GM18870 (cell line): ENCODE measurements around the gene APOL2.
"Not testable (repeated sequence)": the region's sequence is repeated elsewhere in the genome, so short reads cannot be mapped to it uniquely, and the experiment has no call there.

Experiments used
- ATAC-seq: cut with Tn5 transposase; IDR thresholded peaks from one replicate; pipeline ENCODE4 v1.9.1; 2021; ENCODE audit warnings: moderate library complexity; ENCODE audit not compliant: unreplicated experiment

Gene APOL2

DNA sequence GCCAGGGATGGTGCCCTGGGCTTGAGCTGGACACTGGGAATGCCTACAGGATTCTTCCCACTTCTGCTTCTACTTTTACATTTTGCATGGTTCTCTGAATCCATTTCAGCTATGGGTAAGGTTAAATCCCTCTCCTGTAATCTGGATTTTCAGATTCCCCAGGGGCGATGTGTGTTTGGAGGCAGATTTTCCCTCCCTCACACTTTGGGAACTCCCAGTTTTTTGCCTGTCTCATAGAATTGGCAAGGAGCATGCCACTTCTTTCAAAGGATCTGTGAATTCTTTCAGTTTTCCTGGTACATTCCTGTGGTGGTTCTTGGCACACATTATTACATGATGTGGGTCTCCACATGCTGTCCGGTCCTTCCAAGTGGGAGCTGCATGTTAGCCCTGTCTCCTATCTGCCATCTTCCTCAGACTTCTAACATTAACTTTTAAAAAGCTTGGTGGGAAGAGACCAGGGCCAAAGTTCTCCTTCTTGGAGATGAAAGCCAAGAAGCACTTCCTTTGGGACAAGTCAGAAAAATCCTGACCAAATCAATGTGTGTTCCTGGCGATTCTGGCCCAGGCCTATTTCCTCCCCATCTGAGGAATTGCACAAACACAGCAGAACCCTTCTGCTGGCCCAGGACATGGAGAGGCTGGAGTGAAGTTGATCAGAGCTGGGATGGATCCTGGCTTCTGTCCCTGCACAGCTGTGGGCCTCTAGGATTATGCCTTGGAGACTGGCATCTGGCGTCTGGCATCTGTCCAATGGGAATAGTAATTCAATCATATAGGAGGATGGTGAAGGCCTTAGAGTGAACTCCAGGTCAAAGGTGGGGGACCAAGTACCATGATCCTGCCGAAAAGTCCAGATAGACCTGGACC, 5.4 kb upstream of the APOL2 start:
- ATAC-seq = no peak

GRCh38 chr22:36243986-36244385, 4.7 kb upstream of the APOL2 start:
- no peak for ATAC-seq

DNA sequence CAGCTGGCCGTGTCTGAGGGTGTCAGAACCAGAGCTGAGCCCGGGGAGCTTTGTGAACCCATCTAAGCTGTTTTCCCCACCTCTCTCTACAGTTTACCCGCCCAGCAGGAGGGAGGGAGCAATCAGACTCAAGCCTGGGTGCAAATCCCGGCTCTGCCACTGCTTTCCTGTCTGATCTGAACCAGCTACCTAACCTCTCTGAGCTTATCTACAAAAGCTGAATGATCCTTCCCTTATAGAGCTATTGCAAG, 252 bp downstream of the APOL2 start:
- ATAC-seq = no peak

DNA sequence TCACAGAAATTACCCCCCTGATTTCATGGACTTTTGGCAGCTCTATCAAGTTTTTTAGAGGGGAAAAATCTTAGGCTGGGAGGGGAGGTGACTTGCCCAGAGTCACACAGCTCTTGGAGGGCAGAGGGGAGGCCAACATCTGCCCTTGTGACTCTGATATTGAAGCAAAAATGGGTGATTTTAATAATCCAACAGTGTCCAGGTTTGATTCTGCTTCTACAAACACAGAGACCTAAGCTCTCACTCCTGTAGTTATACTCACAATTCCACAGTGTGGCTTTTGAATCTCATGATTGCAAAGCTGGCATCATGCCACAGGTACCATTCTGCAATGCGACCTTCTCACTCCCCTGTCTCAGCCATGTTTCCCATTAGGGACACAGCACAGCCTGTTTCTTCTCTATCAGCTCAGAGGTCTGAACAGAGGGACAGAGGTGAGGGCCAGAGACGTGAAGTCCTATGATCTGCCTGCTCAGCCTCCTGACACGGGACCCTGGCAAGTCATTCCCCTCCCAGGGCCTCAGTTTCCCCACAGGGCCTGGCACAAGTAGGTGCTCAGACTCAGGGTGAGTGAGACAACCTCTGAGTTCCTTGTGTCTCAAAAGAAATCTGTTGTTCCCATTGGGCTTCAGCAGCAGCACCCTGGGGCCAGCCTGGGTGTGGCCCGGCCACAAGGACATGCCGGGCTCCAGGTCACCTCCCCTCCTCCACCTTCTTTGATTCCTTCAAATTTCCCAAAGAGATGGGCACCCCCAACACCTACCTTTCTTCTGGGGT, 766 bp downstream of the APOL2 start:
- no peak for ATAC-seq

- no peak for ATAC-seq
These were observed 1.6 kb downstream of the APOL2 start for GRCh38 chr22:36237462-36238372.

DNA sequence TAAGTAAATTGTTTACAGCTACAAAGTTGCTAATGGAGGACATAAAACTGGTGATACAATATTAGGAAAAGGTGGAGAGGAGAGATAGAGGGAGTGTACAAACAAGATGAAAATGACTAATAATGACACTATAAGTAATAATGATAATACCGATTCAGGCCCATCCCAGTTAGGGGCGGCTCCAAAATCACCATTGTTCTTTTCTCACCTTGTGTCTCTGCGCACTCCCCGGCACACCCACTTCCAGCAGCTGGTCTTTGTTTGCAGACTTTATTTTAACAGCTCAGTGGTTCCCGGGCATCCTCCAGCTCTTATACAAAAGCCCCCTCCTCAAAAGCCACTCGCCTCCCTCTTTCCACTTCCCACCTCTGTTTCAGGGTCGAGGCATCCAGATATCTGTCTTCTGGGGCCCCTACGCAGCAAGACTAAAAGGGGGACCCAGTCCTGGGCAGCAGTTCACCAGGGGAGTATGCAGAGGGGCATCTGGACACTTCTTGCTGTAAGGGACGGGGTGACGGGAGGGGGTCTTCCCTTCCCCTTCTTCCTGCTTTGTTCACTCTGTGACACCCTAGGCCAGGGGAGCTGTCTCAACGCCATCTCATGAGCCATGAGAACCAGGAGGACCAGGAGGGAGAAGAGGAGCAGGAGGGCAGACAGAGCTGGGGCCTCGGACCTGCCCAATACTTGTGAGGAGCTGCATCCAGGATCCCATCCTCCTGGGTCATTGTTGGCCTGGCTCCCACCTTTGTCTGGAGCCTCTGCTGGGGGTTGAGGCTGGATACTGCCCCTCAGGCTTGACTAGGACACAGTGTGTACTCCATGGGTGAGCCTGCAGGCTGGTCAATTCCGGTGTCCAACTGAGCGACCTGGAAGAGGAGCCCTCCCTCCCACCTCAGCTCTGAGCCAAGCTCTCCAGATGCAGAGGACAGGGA, 2.7 kb downstream of the APOL2 start:
- no peak for ATAC-seq

DNA sequence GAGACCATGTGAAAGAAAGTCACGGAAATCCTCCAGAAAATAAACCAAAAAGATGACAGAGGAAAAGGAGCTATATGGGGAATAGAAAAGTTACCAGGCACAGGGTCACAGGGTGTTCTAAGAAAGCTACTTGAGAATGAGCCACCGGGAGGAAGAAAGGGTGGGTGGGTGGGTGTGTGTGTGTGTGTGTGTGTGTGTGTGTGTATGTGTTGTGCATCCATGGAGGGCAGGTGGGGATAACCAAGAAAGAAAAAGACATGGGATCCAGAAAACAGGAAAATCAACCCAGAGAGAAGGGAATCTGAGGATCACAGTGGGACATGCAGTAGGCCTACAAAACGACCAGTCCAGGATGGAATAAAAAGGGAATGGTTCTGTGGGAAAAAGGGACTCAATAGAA, 3.7 kb downstream of the APOL2 start:
- no peak for ATAC-seq

DNA sequence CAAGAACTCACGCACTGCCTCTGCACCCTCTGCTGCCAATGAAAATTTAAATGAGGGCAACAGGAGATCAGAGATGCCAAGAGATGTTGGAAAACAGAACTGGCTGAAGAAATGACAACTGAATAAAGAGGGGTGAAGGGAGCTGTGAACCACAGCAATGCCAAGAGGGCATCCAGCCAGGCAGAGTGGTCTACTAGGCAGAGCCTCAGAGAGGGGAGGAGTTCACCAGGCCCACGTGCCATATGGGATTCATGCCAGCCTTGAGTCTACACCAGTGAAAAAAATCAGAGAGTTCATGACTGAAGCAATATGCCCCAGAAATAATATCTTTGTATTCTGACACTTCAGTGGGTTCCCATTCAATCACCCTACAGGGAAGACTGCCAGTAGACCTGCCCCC, 4.4 kb downstream of the APOL2 start:
- ATAC-seq = no peak

DNA sequence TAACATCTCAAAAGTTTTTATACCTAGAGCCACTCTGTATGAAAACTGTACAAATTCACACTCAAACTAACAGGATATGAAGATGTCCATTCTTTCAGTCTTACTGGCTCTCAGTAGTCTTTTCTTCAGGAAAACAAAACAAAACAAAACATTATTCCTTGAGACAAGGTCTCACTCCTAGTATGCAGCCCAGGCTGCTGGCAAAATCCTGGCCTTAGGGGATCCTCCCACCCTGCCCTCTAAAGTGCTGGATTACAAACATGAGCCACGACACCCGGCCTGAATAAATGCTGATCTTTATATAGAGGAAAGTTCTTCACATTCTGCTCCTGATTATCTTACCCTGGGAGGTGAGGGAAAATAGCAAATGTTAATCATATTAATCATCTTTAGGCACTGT, 5.1 kb downstream of the APOL2 start:
- no peak for ATAC-seq

DNA sequence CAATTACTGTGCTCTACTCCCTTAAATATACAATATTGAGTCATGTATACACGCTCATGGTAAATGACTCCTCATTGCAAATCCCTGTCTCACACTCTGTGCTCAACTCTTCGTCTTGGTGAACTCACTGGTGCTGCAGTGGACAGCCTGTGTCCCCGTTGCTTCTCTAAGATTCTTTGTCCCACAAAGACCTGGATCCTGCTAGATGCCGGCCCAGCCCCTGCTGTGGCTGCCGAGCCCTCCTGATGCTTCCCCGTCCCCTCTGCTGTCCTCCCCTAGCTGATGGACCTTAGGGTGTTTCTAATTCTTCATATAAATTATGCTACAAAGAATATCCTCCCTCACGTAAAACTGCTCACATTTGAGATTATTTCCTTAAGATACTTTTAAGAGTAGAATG, 5.5 kb downstream of the APOL2 start:
- ATAC-seq = no peak

DNA sequence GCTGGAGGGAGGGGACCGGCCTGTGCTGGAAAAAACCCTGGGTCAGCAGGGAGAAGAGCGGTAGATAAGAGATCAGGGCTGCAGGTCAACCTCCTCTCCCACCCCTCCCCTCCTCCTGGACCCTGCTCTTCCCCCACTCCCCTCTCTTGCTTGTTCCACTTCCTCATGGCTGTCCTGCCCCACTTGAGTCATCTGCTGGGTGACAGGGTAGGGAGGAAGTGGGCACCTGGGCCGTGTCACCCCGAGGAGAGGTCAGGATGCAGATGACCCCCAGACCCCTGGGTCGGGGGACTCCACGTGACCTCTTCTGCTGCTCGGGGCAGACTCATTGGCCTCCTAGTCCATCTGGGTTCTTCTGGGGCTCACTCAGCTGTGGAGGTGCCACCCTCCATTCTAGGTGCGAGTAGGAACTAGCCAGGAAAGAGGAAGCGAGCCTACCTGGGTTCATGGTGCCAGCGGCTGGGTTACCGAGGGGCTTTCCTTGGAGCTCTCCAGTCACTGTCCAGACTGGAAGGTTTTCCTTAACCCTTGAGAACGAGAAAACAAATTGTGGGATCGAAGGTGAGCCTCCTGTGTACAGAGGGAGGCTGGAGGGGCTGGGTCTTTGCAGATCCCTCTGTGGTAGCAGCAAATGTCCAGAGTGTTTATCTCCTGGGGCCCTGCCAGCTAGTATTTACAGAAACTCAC, 6.5 kb downstream of the APOL2 start:
- no peak for ATAC-seq

- ATAC-seq = not testable (repeated sequence)
These were observed 8.3 kb downstream of the APOL2 start for GRCh38 chr22:36231051-36231450.

- not testable (repeated sequence) for ATAC-seq
These were observed 9.7 kb downstream of the APOL2 start for GRCh38 chr22:36229649-36230048.

DNA sequence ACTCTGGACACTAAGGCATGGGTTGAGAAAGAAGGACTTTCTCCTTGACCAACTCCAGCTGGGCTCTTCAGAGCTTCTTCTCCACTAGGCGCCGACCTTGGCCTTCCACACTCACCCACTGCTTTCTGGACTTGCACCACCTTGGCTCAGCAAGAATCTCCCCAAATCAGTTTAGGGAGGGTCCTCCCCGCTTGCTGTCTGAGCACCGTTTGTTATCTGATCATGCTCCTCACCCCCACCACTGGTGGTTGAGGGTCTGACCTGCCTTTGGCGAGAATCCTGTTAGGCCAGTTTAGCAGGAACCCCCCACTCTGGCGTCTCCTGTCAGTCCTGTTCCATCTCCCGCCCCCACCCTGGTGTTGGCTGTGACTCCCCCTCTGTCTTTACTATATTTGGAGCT, 10.4 kb downstream of the APOL2 start:
- no peak for ATAC-seq

DNA sequence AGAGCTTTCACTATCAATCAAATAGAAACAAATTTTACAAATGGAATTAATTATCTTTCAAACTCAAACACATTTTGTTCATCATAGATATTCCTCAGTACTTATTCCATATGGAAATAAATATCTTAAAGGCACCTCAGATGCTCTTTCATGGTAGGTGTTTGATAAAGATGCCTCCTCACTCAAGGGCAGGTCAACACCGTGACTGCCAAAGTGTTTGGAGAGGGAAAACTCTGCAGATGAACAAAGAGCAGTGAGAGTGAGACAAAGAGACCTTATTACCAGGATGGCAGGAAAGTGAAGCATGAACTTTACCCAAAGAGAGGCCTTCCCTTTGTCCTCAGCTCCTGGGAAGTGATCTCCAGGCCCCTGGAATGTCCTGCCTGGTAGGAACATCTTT, 11.0 kb downstream of the APOL2 start:
- ATAC-seq = not testable (repeated sequence)

DNA sequence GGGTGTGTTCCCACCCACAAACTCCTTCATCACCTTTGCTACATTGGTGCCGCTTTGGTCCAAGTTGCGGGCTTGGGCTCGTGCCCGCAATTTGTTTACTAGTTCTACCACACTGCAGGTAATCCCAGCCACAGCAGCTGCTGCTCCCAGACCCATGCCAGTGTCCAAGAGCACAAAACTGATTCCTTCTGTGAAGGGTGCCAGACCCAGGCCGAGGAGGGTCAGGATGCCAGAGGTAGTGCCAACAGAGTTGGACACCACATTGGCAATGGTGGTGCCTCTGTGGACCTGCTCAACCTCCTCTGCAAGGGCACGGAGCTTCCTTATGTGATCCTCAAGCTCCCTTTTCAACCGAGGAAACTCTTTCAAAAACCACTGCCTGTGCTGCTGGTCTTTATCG, 11.5 kb downstream of the APOL2 start:
- no peak for ATAC-seq

DNA sequence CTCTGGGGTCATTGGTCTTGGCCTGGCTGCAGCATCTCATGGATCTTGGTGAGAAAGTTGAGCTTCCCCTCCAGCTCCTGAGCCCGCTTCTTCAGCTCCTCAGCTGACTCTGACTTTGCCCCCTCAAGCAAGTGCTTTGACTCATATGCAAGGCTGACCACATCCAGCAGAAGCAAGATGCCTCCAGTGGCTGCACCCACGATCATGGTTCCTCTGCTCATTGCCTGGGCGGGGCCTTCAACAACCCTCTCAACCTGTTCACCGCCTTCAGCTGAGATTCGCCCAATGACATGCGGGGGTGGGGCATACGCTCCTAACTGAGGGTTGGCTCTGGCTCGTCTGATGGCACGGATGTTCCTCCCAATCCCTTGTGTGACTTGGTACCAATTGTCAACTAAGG, 11.9 kb downstream of the APOL2 start:
- ATAC-seq = no peak

GRCh38 chr22:36226189-36226588, 13.1 kb downstream of the APOL2 start:
- no peak for ATAC-seq

GRCh38 chr22:36225333-36225922, 13.9 kb downstream of the APOL2 start:
- no peak for ATAC-seq
